Measurements from ENCODE around the gene GREB1. TPM values are rescaled to one million over a fixed set of nuclear protein-coding genes. Genes with fewer than 3 reads are reported as not detected.

GREB1 gene
- total RNA-seq, 1 donor from 2014 or later = 0.42 TPM

GRCh38 chr2:11616851-11617415 is 83.1 kb downstream of the GREB1 start:
- Mint-ChIP-seq H3K4me1 (no peaks in the 10 kb centered on the region), H3K9me3 (no peaks in the 10 kb centered on the region), H3K27ac (no peak overlapping the region), H3K27me3 (no peaks in the 10 kb centered on the region), H3K36me3 (ENCODE audit: low read depth) (no peaks in the 10 kb centered on the region), H3K4me3 (no peak overlapping the region)
- DNase-seq (no peak), ATAC-seq (ENCODE audit: low read depth) (no peak)
- no peak for TF ChIP-seq CTCF (IDR thresholded peaks at IDR 0.05)
- ChIA-PET POLR2A (no interaction called here), CTCF (no interaction called here)
- intact Hi-C loops (cut with micrococcal nuclease) = no loop called here

GRCh38 chr2:11617527-11617926 is 83.7 kb downstream of the GREB1 start:
- ChIA-PET POLR2A (no interaction called here), CTCF (no interaction called here)
- Mint-ChIP-seq H3K9me3 (no peaks in the 10 kb centered on the region), H3K4me1 (no peaks in the 10 kb centered on the region), H3K4me3 (no peak overlapping the region), H3K27me3 (no peaks in the 10 kb centered on the region), H3K36me3 (ENCODE audit: low read depth) (no peaks in the 10 kb centered on the region), H3K27ac (no peak overlapping the region)
- no peak for DNase-seq
- ATAC-seq (ENCODE audit: low read depth) = no peak
- no peak for TF ChIP-seq CTCF (IDR thresholded peaks at IDR 0.05)
- intact Hi-C loops (cut with micrococcal nuclease) = no loop called here

- Mint-ChIP-seq H3K27ac (no peak overlapping the region), H3K9me3 (no peaks in the 10 kb centered on the region), H3K27me3 (no peaks in the 10 kb centered on the region), H3K4me1 (no peaks in the 10 kb centered on the region), H3K4me3 (no peak overlapping the region), H3K36me3 (ENCODE audit: low read depth) (no peaks in the 10 kb centered on the region)
- CTCF ChIA-PET = no interaction called here
- TF ChIP-seq CTCF (IDR thresholded peaks at IDR 0.05) = no peak
- POLR2A ChIA-PET = no interaction called here
- no peak for DNase-seq
- intact Hi-C loops (cut with micrococcal nuclease) = no loop called here
- ATAC-seq (ENCODE audit: low read depth) = no peak
Observed at GRCh38 chr2:11617984-11618707, 84.3 kb downstream of the GREB1 start.

DNA sequence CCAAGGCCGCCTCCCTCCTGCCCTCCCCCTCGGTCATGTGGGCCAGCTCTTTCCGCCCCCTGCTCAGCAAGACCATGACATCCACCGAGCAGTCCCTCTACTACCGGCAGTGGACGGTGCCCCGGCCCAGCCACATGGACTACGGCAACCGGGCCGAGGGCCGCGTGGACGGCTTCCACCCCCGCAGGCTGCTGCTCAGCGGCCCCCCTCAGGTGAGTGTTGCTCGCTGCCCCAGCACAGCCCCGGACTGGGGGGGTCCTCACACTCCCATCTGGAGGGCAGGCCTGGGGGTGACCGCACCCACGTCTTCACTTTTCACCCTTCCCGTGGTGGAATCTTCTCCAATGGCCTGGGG is 84.8 kb downstream of the GREB1 start:
- no peaks in the 10 kb centered on the region for H3K36me3 Mint-ChIP-seq (ENCODE audit: low read depth)
- no peak for TF ChIP-seq CTCF (IDR thresholded peaks at IDR 0.05)
- ChIA-PET POLR2A (no interaction called here), CTCF (no interaction called here)
- H3K9me3 Mint-ChIP-seq = no peaks in the 10 kb centered on the region
- no peaks in the 10 kb centered on the region for H3K4me1 Mint-ChIP-seq
- no peaks in the 10 kb centered on the region for H3K27me3 Mint-ChIP-seq
- intact Hi-C loops (cut with micrococcal nuclease) = no loop called here
- ATAC-seq (ENCODE audit: low read depth) (no peak), DNase-seq (no peak)
- H3K4me3 Mint-ChIP-seq = no peak overlapping the region
- H3K27ac Mint-ChIP-seq = no peak overlapping the region

- no peak for DNase-seq
- intact Hi-C loops (cut with micrococcal nuclease) = no loop called here
Observed at GRCh38 chr2:11621410-11621809, 87.6 kb downstream of the GREB1 start.

More at GRCh38 chr2:11621410-11621809, 87.6 kb downstream of the GREB1 start:
- Mint-ChIP-seq H3K27me3 (no peaks in the 10 kb centered on the region), H3K27ac (no peak overlapping the region), H3K4me3 (no peak overlapping the region), H3K9me3 (no peaks in the 10 kb centered on the region), H3K4me1 (no peaks in the 10 kb centered on the region), H3K36me3 (ENCODE audit: low read depth) (no peaks in the 10 kb centered on the region)
- CTCF ChIA-PET = no interaction called here
- no peak for TF ChIP-seq CTCF (IDR thresholded peaks at IDR 0.05)
- POLR2A ChIA-PET = no interaction called here
- no peak for ATAC-seq (ENCODE audit: low read depth)
